NB4 (cell line): Measurements from ENCODE around the gene CWC25.

ENCODE experiments used
- DNase-seq: peaks from one replicate; pipeline ENCODE4 v3.0.0; 2010; ENCODE audit warnings: low read depth
- H3K4me3 ChIP-seq: one replicate; pipeline ENCODE4 v1.5.1; 2011; ENCODE audit warnings: mild to moderate bottlenecking, low read depth, low read length, moderate library complexity
- CTCF ChIP-seq: IDR thresholded peaks from one replicate; pipeline ENCODE4 v1.5.1; 2012; ENCODE audit warnings: low read depth, low read length
- MYC ChIP-seq: IDR thresholded peaks from 2 replicates; pipeline ENCODE4 v1.6.1; 2011; ENCODE audit warnings: low read depth, low read length
- POLR2A ChIP-seq: IDR thresholded peaks from 2 replicates; pipeline ENCODE4 v1.6.1; 2011; ENCODE audit warnings: mild to moderate bottlenecking; ENCODE audit not compliant: insufficient read length; ENCODE audit errors: extremely low read depth
- TF ChIP-seq, protein P1 (sequence below): IDR thresholded peaks from 2 replicates; pipeline ENCODE4 v1.6.1; 2011; ENCODE audit warnings: low read depth, low read length

CWC25 gene

DNA sequence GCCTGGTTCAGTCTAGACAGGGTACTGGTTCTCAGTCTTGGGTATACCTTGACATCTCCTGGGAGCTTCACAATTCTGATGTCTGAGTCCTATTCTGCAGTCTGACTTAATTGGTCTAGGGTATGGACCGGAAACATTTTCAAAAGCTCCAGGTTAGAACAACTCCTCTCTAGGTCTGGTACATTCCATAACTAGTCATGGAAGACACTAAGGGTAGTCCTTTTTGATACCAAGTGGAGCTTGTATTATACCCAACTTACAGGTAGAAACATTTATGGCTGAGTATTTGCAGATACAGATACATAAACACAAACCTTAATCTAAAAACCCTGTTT, 23.4 kb upstream of the CWC25 start:
- DNase-seq, result no peak
- no peak overlapping the region for H3K4me3 ChIP-seq
- TF ChIP-seq MYC, result no peak
- no peak for TF ChIP-seq POLR2A
- TF ChIP-seq CTCF, result no peak
- TF ChIP-seq, protein P1, sequence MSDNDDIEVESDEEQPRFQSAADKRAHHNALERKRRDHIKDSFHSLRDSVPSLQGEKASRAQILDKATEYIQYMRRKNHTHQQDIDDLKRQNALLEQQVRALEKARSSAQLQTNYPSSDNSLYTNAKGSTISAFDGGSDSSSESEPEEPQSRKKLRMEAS, result no peak

GRCh38 chr17:38844261-38844757, 19.2 kb upstream of the CWC25 start:
- DNase-seq, result peak; percentile 39
- TF ChIP-seq MYC, result no peak
- TF ChIP-seq POLR2A, result no peak
- TF ChIP-seq, protein P1, result no peak
- no peak for TF ChIP-seq CTCF
- H3K4me3 ChIP-seq, result no peak overlapping the region

GRCh38 chr17:38825762-38826247, 684 bp upstream of the CWC25 start:
- no peak for DNase-seq
- H3K4me3 ChIP-seq, result peak overlapping the region; percentile 100
- TF ChIP-seq, protein P1, result no peak
- TF ChIP-seq MYC (no peak), CTCF (no peak), POLR2A (no peak)

DNA sequence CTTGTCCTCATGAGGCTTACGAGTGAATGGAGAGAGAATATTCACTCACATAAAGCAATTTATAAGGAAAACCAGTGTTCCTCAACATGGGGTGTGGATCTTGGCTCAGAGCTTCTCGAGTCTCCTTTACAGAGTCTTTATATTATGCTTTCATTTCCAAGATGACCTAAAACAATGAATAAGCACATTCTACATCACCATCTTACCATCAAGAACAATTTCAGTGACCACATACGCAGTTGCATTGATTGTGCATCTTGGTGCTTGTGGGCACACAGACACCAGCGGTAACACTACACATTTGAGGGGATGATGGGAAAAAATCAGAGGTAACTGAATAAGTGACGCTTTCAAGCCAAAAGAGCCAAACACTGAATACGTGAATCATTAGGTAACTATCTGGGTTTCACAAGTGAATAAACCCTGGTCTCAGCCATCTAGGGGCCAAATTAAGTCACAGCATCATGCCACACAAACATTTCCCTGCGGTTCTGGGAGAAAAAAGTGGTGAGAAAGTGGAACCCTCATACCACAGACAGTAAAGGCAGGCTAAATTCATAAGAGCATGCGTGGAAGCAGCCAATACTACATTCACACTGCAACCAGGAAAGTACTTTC, 9.4 kb downstream of the CWC25 start:
- no peak overlapping the region for H3K4me3 ChIP-seq
- peak; percentile 37 for DNase-seq
- TF ChIP-seq MYC, result no peak
- TF ChIP-seq, protein P1, result no peak
- TF ChIP-seq POLR2A, result no peak
- no peak for TF ChIP-seq CTCF

- TF ChIP-seq POLR2A, result no peak
- no peak for TF ChIP-seq MYC
- TF ChIP-seq, protein P1, result no peak
- no peak for TF ChIP-seq CTCF
- no peak overlapping the region for H3K4me3 ChIP-seq
- no peak for DNase-seq
Observed at GRCh38 chr17:38809828-38810227, 15.3 kb downstream of the CWC25 start.
